ENCODE results near the gene GPRIN3. TPM values are rescaled to one million over a fixed set of nuclear protein-coding genes. Genes with fewer than 3 reads are reported as not detected.

The GPRIN3 gene
- total RNA-seq (2021) (not detected in 2 replicates), Bru-seq, nascent RNA (percentile 5 among the genes with signal in this experiment), BruChase-seq, experiment 1, labeled RNA remaining after a 2-hour chase (percentile 7 among the genes with signal in this experiment), BruChase-seq, experiment 2, labeled RNA remaining after a 6-hour chase (percentile 6 among the genes with signal in this experiment)
- long read RNA-seq = 0 reads

- H3K4me1 ChIP-seq (ENCODE audit: insufficient read depth, low read length, poor library complexity, severe bottlenecking) = no peaks in the 10 kb centered on the region
- H3K4me3 ChIP-seq (ENCODE audit: low read depth, low read length, poor library complexity, severe bottlenecking) = peak within 1 kb of the TSS; percentile 46
- ChIA-PET CTCF (no interaction called here), POLR2A (ENCODE audit: low non-redundant PET) (no interaction called here)
- TF ChIP-seq CTCF (conservative IDR thresholded peaks at IDR 0.05; ENCODE audit: low read depth, low read length) (no peak), EZH2 (IDR thresholded peaks at IDR 0.05; ENCODE audit: borderline replicate concordance, low read depth, low read length, poor library complexity, severe bottlenecking) (no peak)
- H3K36me3 ChIP-seq (ENCODE audit: insufficient read depth, low read length, poor library complexity, severe bottlenecking) = no peaks in the 10 kb centered on the region
- intact Hi-C loops (cut with micrococcal nuclease; ENCODE audit: unreplicated experiment) = no loop called here
- no peaks in the 10 kb centered on the region for H3K9me3 ChIP-seq (ENCODE audit: low read depth, low read length, poor library complexity, severe bottlenecking)
- H3K27me3 ChIP-seq (replicated peaks; ENCODE audit: insufficient read depth, low read depth, low read length, poor library complexity) = peaks cover 13% of the 10 kb centered on the region
- peak; percentile 3 for DNase-seq (ENCODE audit: low spot score)
- H3K27ac ChIP-seq (ENCODE audit: low read depth, low read length, poor library complexity, severe bottlenecking) = no peak within 1 kb of the TSS
- no TSS peak for BruUV-seq (replicated peaks)
Observed at GRCh38 chr4:89307446-89308160, at the start of gene GPRIN3. Gene GPRIN3 (minus strand): TSS chr4:89307800. CDS start chr4:89250110, 57,690 bp downstream.

GRCh38 chr4:89357340-89357739, 49.7 kb upstream of the GPRIN3 start:
- no peaks in the 10 kb centered on the region for H3K27me3 ChIP-seq (replicated peaks; ENCODE audit: insufficient read depth, low read depth, low read length, poor library complexity)
- DNase-seq (ENCODE audit: low spot score) = no peak
- ChIA-PET CTCF (no interaction called here), POLR2A (ENCODE audit: low non-redundant PET) (no interaction called here)
- H3K36me3 ChIP-seq (ENCODE audit: insufficient read depth, low read length, poor library complexity, severe bottlenecking) = no peaks in the 10 kb centered on the region
- no peak overlapping the region for H3K27ac ChIP-seq (ENCODE audit: low read depth, low read length, poor library complexity, severe bottlenecking)
- no peak for TF ChIP-seq EZH2 (IDR thresholded peaks at IDR 0.05; ENCODE audit: borderline replicate concordance, low read depth, low read length, poor library complexity, severe bottlenecking)
- TF ChIP-seq CTCF (conservative IDR thresholded peaks at IDR 0.05; ENCODE audit: low read depth, low read length) = no peak
- intact Hi-C loops (cut with micrococcal nuclease; ENCODE audit: unreplicated experiment) = no loop called here
- H3K4me1 ChIP-seq (ENCODE audit: insufficient read depth, low read length, poor library complexity, severe bottlenecking) = no peaks in the 10 kb centered on the region
- no TSS peak for BruUV-seq (replicated peaks)
- no peaks in the 10 kb centered on the region for H3K9me3 ChIP-seq (ENCODE audit: low read depth, low read length, poor library complexity, severe bottlenecking)
- H3K4me3 ChIP-seq (ENCODE audit: low read depth, low read length, poor library complexity, severe bottlenecking) = no peak overlapping the region

GRCh38 chr4:89356086-89356485, 48.5 kb upstream of the GPRIN3 start:
- intact Hi-C loops (cut with micrococcal nuclease; ENCODE audit: unreplicated experiment) = no loop called here
- Histone ChIP-seq H3K27ac (ENCODE audit: low read depth, low read length, poor library complexity, severe bottlenecking) (no peak overlapping the region), H3K9me3 (ENCODE audit: low read depth, low read length, poor library complexity, severe bottlenecking) (no peaks in the 10 kb centered on the region), H3K27me3 (replicated peaks; ENCODE audit: insufficient read depth, low read depth, low read length, poor library complexity) (no peaks in the 10 kb centered on the region), H3K4me3 (ENCODE audit: low read depth, low read length, poor library complexity, severe bottlenecking) (no peak overlapping the region), H3K4me1 (ENCODE audit: insufficient read depth, low read length, poor library complexity, severe bottlenecking) (no peaks in the 10 kb centered on the region), H3K36me3 (ENCODE audit: insufficient read depth, low read length, poor library complexity, severe bottlenecking) (no peaks in the 10 kb centered on the region)
- BruUV-seq (replicated peaks) = no TSS peak
- TF ChIP-seq CTCF (conservative IDR thresholded peaks at IDR 0.05; ENCODE audit: low read depth, low read length) (no peak), EZH2 (IDR thresholded peaks at IDR 0.05; ENCODE audit: borderline replicate concordance, low read depth, low read length, poor library complexity, severe bottlenecking) (no peak)
- no peak for DNase-seq (ENCODE audit: low spot score)
- ChIA-PET CTCF (no interaction called here), POLR2A (ENCODE audit: low non-redundant PET) (no interaction called here)

All from A673 (cell line).